Thyroid gland (tissue), 4 donors: ENCODE data around the gene NR4A1. TPM values are rescaled to one million over a fixed set of nuclear protein-coding genes. Genes with fewer than 3 reads are reported as not detected.

ENCODE experiments used
- DNase-seq, 2 donors: peaks; one replicate each; pipeline ENCODE4 v3.0.0-alpha.2; 2019
- H3K27ac ChIP-seq, 3 donors: fragments of 200-600 bp; sonication (generic); 1 replicate in 2 of 3; 2 replicates in 1 of 3; pipeline ENCODE4 v1.5.1; 2016 to 2019; ENCODE audit warnings: mild to moderate bottlenecking in 1 of 3, moderate library complexity in 1 of 3
- H3K27me3 ChIP-seq: fragments of 200-600 bp; sonication (generic); one replicate; pipeline ENCODE4 v1.5.1; 2019
- H3K36me3 ChIP-seq, 2 donors: fragments of 200-600 bp; sonication (generic); one replicate each; pipeline ENCODE4 v1.5.1; 2016 to 2019
- H3K4me1 ChIP-seq, 2 donors: fragments of 200-600 bp; sonication (generic); one replicate each; pipeline ENCODE4 v1.5.1; 2017 to 2019
- H3K4me3 ChIP-seq, 3 donors: fragments of 200-600 bp; sonication (generic); replicated peaks in 1 of 3; 1 replicate in 2 of 3; 2 replicates in 1 of 3; pipeline ENCODE4 v1.5.1; 2016; ENCODE audit warnings: mild to moderate bottlenecking in 1 of 3
- H3K9me3 ChIP-seq: fragments of 200-600 bp; sonication (generic); one replicate; pipeline ENCODE4 v1.5.1; 2017
- CTCF ChIP-seq, 6 experiments: fragments of 200-600 bp in 3 of 6; fragments of 450-650 bp in 3 of 6; sonication (generic) in 3 of 6; IDR thresholded peaks; one replicate each; pipeline ENCODE4 v1.5.1; 2016 to 2019; ENCODE audit warnings: antibody characterized with exemption in 6 of 6, mild to moderate bottlenecking in 2 of 6, inconsistent platforms in 1 of 6, moderate library complexity in 1 of 6
- POLR2A ChIP-seq, 2 donors: fragments of 450-650 bp; IDR thresholded peaks; one replicate each; pipeline ENCODE4 v1.6.1; 2017; ENCODE audit warnings: antibody characterized with exemption in 2 of 2, mild to moderate bottlenecking in 2 of 2, moderate library complexity in 1 of 2
- WGBS, 2 donors: methylation state at CpG; one replicate each; pipeline ENCODE4 v1.1.5; 2017; 5-methylcytosine and 5-hydroxymethylcytosine counted together
- intact Hi-C: fragments of 100-400 bp; cut with DNase I; formaldehyde crosslinking; loops from one replicate; pipeline ENCODE4 v1.15.1; 2023
- total RNA-seq, 4 donors: library from RNA; depleted of rRNA; stranded (reverse); fragments of >200 nt; gene quantifications; one replicate each; pipeline ENCODE4 v1.2.3, GENCODE V29; 2016

Gene NR4A1
- total RNA-seq, 4 donors from 2014 or later: 46.3 to 156 (median 83.5) TPM

GRCh38 chr12:52049286-52049685 lies 2.0 kb upstream of the NR4A1 start:
- intact Hi-C loops: no loop called here
- Histone ChIP-seq H3K27ac (peak overlapping the region in 2 of 3 donors; percentile 99 to 100), H3K4me3 (no peak overlapping the region), H3K27me3 (no peaks in the 10 kb centered on the region), H3K4me1 (peaks cover 31 to 59% of the 10 kb centered on the region in 2 donors), H3K36me3 (peaks cover 0 to 9% of the 10 kb centered on the region in 2 donors), H3K9me3 (no peaks in the 10 kb centered on the region)
- TF ChIP-seq POLR2A (IDR thresholded peaks at IDR 0.05) (no peak), CTCF (IDR thresholded peaks at IDR 0.05) (no peak)
- DNase-seq: no peak
- WGBS, 2 donors: 75 to 78% methylated on average over 4 of the region's 4 CpGs

- no peaks in the 10 kb centered on the region for H3K9me3 ChIP-seq
- H3K4me1 ChIP-seq: peaks cover 28 to 55% of the 10 kb centered on the region in 2 donors
- intact Hi-C loops: no loop called here
- WGBS, 2 donors: 87 to 91% methylated on average over 5 of the region's 5 CpGs
- peaks cover 3 to 13% of the 10 kb centered on the region in 2 donors for H3K36me3 ChIP-seq
- peak overlapping the region; percentile 99 to 100 (median 99) for H3K27ac ChIP-seq
- TF ChIP-seq CTCF (IDR thresholded peaks at IDR 0.05) (no peak), POLR2A (IDR thresholded peaks at IDR 0.05) (no peak)
- H3K4me3 ChIP-seq: peak overlapping the region in 1 of 3 donors; percentile 47
- no peak for DNase-seq
- no peaks in the 10 kb centered on the region for H3K27me3 ChIP-seq
These were observed 1.6 kb upstream of the NR4A1 start for GRCh38 chr12:52049688-52050087.

- 28 to 31% methylated on average over 14 to 15 of the region's 16 CpGs for WGBS, 2 donors
- Histone ChIP-seq H3K4me3 (peak overlapping the region in 2 of 3 donors; percentile 47 to 48), H3K4me1 (peaks cover 26 to 50% of the 10 kb centered on the region in 2 donors), H3K9me3 (no peaks in the 10 kb centered on the region), H3K27ac (peak overlapping the region; percentile 99 to 100 (median 99)), H3K27me3 (no peaks in the 10 kb centered on the region), H3K36me3 (peaks cover 9 to 18% of the 10 kb centered on the region in 2 donors)
- intact Hi-C loops: no loop called here
- TF ChIP-seq CTCF (IDR thresholded peaks at IDR 0.05) (peak in 1 of 6 experiments; percentile 3), POLR2A (IDR thresholded peaks at IDR 0.05) (no peak)
- peak; percentile 69 to 75 for DNase-seq
These were observed 1.0 kb upstream of the NR4A1 start for GRCh38 chr12:52050116-52050757.

GRCh38 chr12:52052468-52053186 lies 1.4 kb downstream of the NR4A1 start:
- 46 to 61% methylated on average over 7 of the region's 7 CpGs for WGBS, 2 donors
- H3K4me1 ChIP-seq: peaks cover 21 to 33% of the 10 kb centered on the region in 2 donors
- intact Hi-C loops: no loop called here
- H3K9me3 ChIP-seq: no peaks in the 10 kb centered on the region
- H3K27ac ChIP-seq: peak overlapping the region; percentile 99 to 100 (median 99)
- peaks cover 26 to 42% of the 10 kb centered on the region in 2 donors for H3K36me3 ChIP-seq
- TF ChIP-seq POLR2A (IDR thresholded peaks at IDR 0.05) (no peak), CTCF (IDR thresholded peaks at IDR 0.05) (no peak)
- peak overlapping the region in 1 of 3 donors; percentile 47 for H3K4me3 ChIP-seq
- peak; percentile 53 to 64 for DNase-seq
- H3K27me3 ChIP-seq: no peaks in the 10 kb centered on the region
